KMS-11 (cell line): ENCODE data around the gene KIF5C.

Experiments
- H2AFZ ChIP-seq: fragments of 200-600 bp; sonication (generic); 2 replicates; pipeline ENCODE4 v1.6.1; 2016; ENCODE audit warnings: antibody characterized with exemption, mixed run types, low read depth
- H3K27ac ChIP-seq: fragments of 200-600 bp; sonication (generic); 2 replicates; pipeline ENCODE4 v1.6.1; 2016; ENCODE audit warnings: mild to moderate bottlenecking, mixed run types
- H3K27me3 ChIP-seq: fragments of 200-600 bp; sonication (generic); 2 replicates; pipeline ENCODE4 v1.6.1; 2017; ENCODE audit warnings: mild to moderate bottlenecking, low read depth, mixed run types, moderate library complexity; ENCODE audit not compliant: insufficient read depth
- H3K36me3 ChIP-seq: fragments of 200-600 bp; sonication (generic); 2 replicates; pipeline ENCODE4 v1.6.1; 2017; ENCODE audit warnings: mild to moderate bottlenecking, mixed run types; ENCODE audit not compliant: insufficient read depth
- H3K4me1 ChIP-seq: fragments of 200-600 bp; sonication (generic); 2 replicates; pipeline ENCODE4 v1.6.1; 2016; ENCODE audit warnings: mild to moderate bottlenecking, low read depth, mixed run types; ENCODE audit not compliant: poor library complexity, severe bottlenecking
- H3K4me2 ChIP-seq: fragments of 200-600 bp; sonication (generic); 2 replicates; pipeline ENCODE4 v1.7.0; 2016; ENCODE audit warnings: mild to moderate bottlenecking, mixed run types
- H3K4me3 ChIP-seq: fragments of 200-600 bp; sonication (generic); IDR thresholded peaks from 2 replicates; pipeline ENCODE4 v1.6.1; 2017; ENCODE audit warnings: low read depth, low read length, mixed read lengths; ENCODE audit not compliant: insufficient read depth
- H3K79me2 ChIP-seq: fragments of 200-600 bp; sonication (generic); 2 replicates; pipeline ENCODE4 v1.6.1; 2016; ENCODE audit warnings: low read depth, mixed run types; ENCODE audit not compliant: insufficient read depth
- H3K9ac ChIP-seq: fragments of 200-600 bp; sonication (generic); 2 replicates; pipeline ENCODE4 v1.6.1; 2016; ENCODE audit warnings: mild to moderate bottlenecking, mixed run types
- H4K20me1 ChIP-seq: fragments of 200-600 bp; sonication (generic); 2 replicates; pipeline ENCODE4 v1.6.1; 2016; ENCODE audit warnings: mild to moderate bottlenecking, mixed run types; ENCODE audit not compliant: insufficient read depth
- TF ChIP-seq, protein P1 (sequence below): fragments of 200-600 bp; sonication (generic); conservative IDR thresholded peaks from 2 replicates; pipeline ENCODE4 v1.6.1; 2017; ENCODE audit warnings: low read depth, mild to moderate bottlenecking, antibody characterized with exemption, low read length, moderate library complexity, mixed read lengths

The KIF5C gene

DNA sequence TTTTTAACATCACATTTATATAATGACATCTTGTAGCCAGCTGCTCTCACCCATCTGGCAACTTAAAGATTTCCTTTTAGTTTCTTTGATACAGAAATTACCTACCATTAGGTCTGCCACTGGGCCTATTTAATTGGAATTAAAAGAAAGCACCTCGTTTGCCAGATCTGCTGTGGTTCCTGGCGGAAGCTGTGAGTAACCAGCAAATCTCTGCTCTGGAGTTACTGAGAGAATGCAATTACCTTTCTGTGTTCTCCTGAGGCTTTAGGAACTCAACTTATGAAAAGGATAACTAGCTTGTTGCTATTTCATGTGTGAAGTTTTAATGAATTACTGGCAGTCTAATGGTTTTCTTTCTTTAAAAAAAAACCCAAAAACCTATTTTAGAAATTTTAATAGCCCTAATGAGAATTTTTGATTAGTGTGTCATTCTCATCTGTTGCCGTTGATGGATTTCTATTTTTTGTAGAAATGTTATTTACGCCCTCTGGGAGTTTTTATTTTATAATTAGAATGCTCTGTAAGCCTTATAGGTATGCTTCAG, 93.8 kb downstream of the KIF5C start:
- TF ChIP-seq, protein P1, sequence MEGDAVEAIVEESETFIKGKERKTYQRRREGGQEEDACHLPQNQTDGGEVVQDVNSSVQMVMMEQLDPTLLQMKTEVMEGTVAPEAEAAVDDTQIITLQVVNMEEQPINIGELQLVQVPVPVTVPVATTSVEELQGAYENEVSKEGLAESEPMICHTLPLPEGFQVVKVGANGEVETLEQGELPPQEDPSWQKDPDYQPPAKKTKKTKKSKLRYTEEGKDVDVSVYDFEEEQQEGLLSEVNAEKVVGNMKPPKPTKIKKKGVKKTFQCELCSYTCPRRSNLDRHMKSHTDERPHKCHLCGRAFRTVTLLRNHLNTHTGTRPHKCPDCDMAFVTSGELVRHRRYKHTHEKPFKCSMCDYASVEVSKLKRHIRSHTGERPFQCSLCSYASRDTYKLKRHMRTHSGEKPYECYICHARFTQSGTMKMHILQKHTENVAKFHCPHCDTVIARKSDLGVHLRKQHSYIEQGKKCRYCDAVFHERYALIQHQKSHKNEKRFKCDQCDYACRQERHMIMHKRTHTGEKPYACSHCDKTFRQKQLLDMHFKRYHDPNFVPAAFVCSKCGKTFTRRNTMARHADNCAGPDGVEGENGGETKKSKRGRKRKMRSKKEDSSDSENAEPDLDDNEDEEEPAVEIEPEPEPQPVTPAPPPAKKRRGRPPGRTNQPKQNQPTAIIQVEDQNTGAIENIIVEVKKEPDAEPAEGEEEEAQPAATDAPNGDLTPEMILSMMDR: no peak
- H3K79me2 ChIP-seq: no peaks in the 10 kb centered on the region
- H4K20me1 ChIP-seq: no peaks in the 10 kb centered on the region
- H3K4me3 ChIP-seq: no peak overlapping the region
- no peaks in the 10 kb centered on the region for H3K36me3 ChIP-seq
- H3K27ac ChIP-seq: no peak overlapping the region
- no peak overlapping the region for H2AFZ ChIP-seq
- no peak overlapping the region for H3K4me2 ChIP-seq
- no peaks in the 10 kb centered on the region for H3K27me3 ChIP-seq
- H3K4me1 ChIP-seq: no peaks in the 10 kb centered on the region
- no peak overlapping the region for H3K9ac ChIP-seq

DNA sequence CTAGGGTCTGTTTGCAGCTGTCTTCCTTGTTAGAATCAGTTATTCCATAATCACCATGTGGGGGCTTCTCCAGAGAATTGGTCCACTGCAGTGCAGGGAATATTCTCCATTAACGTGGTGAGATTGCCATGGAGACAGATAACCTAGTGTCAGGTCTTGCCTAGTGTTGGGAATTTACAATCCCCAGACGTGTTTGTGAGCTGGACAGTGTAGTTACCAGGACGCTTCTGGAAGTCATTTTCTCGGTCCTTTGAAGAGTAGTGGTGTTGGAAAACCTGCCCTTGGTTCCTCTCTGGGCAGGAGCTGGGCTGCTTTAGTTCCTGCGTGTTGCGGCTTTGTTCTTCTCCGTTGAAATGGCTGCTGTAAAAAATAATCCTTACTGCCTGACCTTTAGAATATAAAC, 94.6 kb downstream of the KIF5C start:
- Histone ChIP-seq H3K36me3 (no peaks in the 10 kb centered on the region), H4K20me1 (no peaks in the 10 kb centered on the region), H3K4me3 (no peak overlapping the region), H3K9ac (no peak overlapping the region), H3K79me2 (no peaks in the 10 kb centered on the region), H3K4me2 (no peak overlapping the region), H3K27me3 (no peaks in the 10 kb centered on the region), H2AFZ (no peak overlapping the region), H3K27ac (no peak overlapping the region), H3K4me1 (no peaks in the 10 kb centered on the region)
- TF ChIP-seq, protein P1: no peak

DNA sequence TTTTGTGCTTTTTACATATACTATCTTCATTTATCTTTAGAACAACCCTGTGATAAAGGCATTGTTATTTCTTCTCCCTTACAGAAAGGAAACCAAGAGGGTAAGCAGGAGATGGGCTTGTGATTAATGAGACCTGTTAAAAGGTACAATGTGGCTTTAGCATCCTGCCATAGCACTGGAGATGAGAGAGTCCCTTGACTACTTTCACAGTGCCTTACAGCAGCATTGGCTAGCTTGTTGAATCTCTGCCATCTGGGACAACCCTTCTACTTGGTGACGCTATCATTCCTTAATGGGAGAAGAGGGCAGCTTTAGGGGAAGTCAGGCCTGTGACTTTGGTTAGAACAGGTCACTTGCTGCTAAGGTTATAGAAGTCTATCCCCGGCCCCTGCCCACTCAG, 95.4 kb downstream of the KIF5C start:
- Histone ChIP-seq H3K27ac (no peak overlapping the region), H2AFZ (no peak overlapping the region), H3K79me2 (no peaks in the 10 kb centered on the region), H3K4me2 (no peak overlapping the region), H3K27me3 (no peaks in the 10 kb centered on the region), H3K4me3 (no peak overlapping the region), H3K36me3 (no peaks in the 10 kb centered on the region), H3K4me1 (no peaks in the 10 kb centered on the region), H3K9ac (no peak overlapping the region), H4K20me1 (no peaks in the 10 kb centered on the region)
- TF ChIP-seq, protein P1: no peak

DNA sequence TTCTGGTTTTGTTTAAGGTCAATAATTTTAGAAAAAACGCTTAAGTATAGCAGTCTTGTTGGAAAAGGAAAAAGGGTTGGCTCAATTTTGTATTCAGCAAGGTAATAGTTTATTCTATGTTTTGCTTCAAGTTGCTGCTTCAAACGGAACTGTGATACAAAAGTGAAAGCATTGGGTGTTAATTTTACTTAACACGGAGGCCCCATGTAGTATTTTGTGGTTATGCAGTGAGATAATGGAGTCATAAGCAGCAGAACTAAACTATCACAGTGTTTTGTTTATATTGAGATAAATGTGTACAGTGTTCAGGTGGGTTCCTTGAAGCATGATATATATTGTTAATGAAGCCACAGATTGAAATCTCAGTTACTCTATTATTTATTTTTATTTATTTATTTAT, 96.5 kb downstream of the KIF5C start:
- Histone ChIP-seq H3K9ac (no peak overlapping the region), H3K27ac (no peak overlapping the region), H3K36me3 (no peaks in the 10 kb centered on the region), H3K4me1 (no peaks in the 10 kb centered on the region), H3K27me3 (no peaks in the 10 kb centered on the region), H4K20me1 (no peaks in the 10 kb centered on the region), H3K4me2 (no peak overlapping the region), H2AFZ (no peak overlapping the region), H3K4me3 (no peak overlapping the region), H3K79me2 (no peaks in the 10 kb centered on the region)
- TF ChIP-seq, protein P1: no peak
